GM13977 (cell line): ENCODE measurements around the gene KLHL29.

ENCODE experiments used
- DNase-seq: peaks from one replicate; pipeline ENCODE4 v3.0.0; 2012; ENCODE audit warnings: low spot score
- CTCF ChIP-seq: IDR thresholded peaks from 2 replicates; pipeline ENCODE4 v1.5.1; 2012; ENCODE audit warnings: mild to moderate bottlenecking, control low read depth; ENCODE audit not compliant: insufficient read depth; ENCODE audit errors: extremely low read depth, missing control alignments
- in situ Hi-C: fragments of 300-500 bp; cut with MboI; formaldehyde crosslinking; loops from one replicate; pipeline ENCODE4 v1.12.0; 2022; ENCODE audit warnings: low sequenced_read_pairs, low pct_unique_long_range_greater_than_20kb, mixed read lengths, inconsistent platforms; ENCODE audit not compliant: unreplicated experiment

KLHL29 gene

GRCh38 chr2:23657934-23658333, 273.0 kb downstream of the KLHL29 start:
- in situ Hi-C loops, result no loop called here
- DNase-seq, result no peak
- no peak for TF ChIP-seq CTCF

GRCh38 chr2:23658466-23658942, 273.5 kb downstream of the KLHL29 start:
- TF ChIP-seq CTCF, result no peak
- in situ Hi-C loops, result no loop called here
- peak; percentile 55 for DNase-seq

- in situ Hi-C loops, result no loop called here
- no peak for DNase-seq
- TF ChIP-seq CTCF, result no peak
Measured at GRCh38 chr2:23659328-23659727, 274.3 kb downstream of the KLHL29 start.

GRCh38 chr2:23659773-23660172, 274.8 kb downstream of the KLHL29 start:
- in situ Hi-C loops, result no loop called here
- no peak for TF ChIP-seq CTCF
- DNase-seq, result no peak

- in situ Hi-C loops, result no loop called here
- DNase-seq, result no peak
- no peak for TF ChIP-seq CTCF
Measured at GRCh38 chr2:23660237-23660636, 275.3 kb downstream of the KLHL29 start.

- TF ChIP-seq CTCF, result no peak
- in situ Hi-C loops, result no loop called here
- no peak for DNase-seq
Measured at GRCh38 chr2:23661276-23662050, 276.5 kb downstream of the KLHL29 start.
